Stimulated activated CD8-positive, alpha-beta memory T cell treated with anti-CD3 and anti-CD28 coated beads, Interleukin-15, amount 100 ng/mL, for 4 hours (primary cell): Measurements from ENCODE around the gene SHROOM4.

ENCODE experiments used
- DNase-seq, 2 donors: peaks; one replicate each; pipeline ENCODE4 v3.0.0-alpha.2; 2020; ENCODE audit warnings: low read depth in 2 of 2

SHROOM4 gene

GRCh38 chrX:50705042-50705441 is 109.0 kb downstream of the SHROOM4 start:
- DNase-seq, result no peak

- no peak for DNase-seq
Observed at GRCh38 chrX:50704360-50704759, 109.6 kb downstream of the SHROOM4 start.

GRCh38 chrX:50700921-50701320 is 113.1 kb downstream of the SHROOM4 start:
- no peak for DNase-seq

GRCh38 chrX:50698944-50699343 is 115.0 kb downstream of the SHROOM4 start:
- DNase-seq, result no peak

- no peak for DNase-seq
Observed at GRCh38 chrX:50697691-50698090, 116.3 kb downstream of the SHROOM4 start.

- no peak for DNase-seq
Observed at GRCh38 chrX:50691820-50692219, 122.2 kb downstream of the SHROOM4 start.

- DNase-seq, result no peak
Observed at GRCh38 chrX:50684871-50685270, 129.1 kb downstream of the SHROOM4 start.

- no peak for DNase-seq
Observed at GRCh38 chrX:50680990-50681389, 133.0 kb downstream of the SHROOM4 start.

GRCh38 chrX:50677789-50678188 is 136.2 kb downstream of the SHROOM4 start:
- DNase-seq, result no peak

- DNase-seq, result no peak
Observed at GRCh38 chrX:50671661-50672060, 142.3 kb downstream of the SHROOM4 start.

GRCh38 chrX:50668860-50669259 is 145.1 kb downstream of the SHROOM4 start:
- no peak for DNase-seq

- DNase-seq, result no peak
Observed at GRCh38 chrX:50648156-50648555, 165.8 kb downstream of the SHROOM4 start.

- no peak for DNase-seq
Observed at GRCh38 chrX:50644496-50644895, 169.5 kb downstream of the SHROOM4 start.

GRCh38 chrX:50643525-50644137 is 170.4 kb downstream of the SHROOM4 start:
- no peak for DNase-seq

GRCh38 chrX:50638123-50638522 is 175.9 kb downstream of the SHROOM4 start:
- DNase-seq, result no peak

GRCh38 chrX:50635817-50636365 is 178.1 kb downstream of the SHROOM4 start:
- DNase-seq, result no peak

GRCh38 chrX:50635162-50635561 is 178.8 kb downstream of the SHROOM4 start:
- DNase-seq, result no peak

GRCh38 chrX:50629774-50630173 is 184.2 kb downstream of the SHROOM4 start:
- DNase-seq, result no peak

GRCh38 chrX:50627696-50628095 is 186.3 kb downstream of the SHROOM4 start:
- DNase-seq, result no peak

- no peak for DNase-seq
Observed at GRCh38 chrX:50626432-50626831, 187.6 kb downstream of the SHROOM4 start.

- no peak for DNase-seq
Observed at GRCh38 chrX:50622751-50623150, 191.2 kb downstream of the SHROOM4 start.

GRCh38 chrX:50618788-50619558 is 195.0 kb downstream of the SHROOM4 start:
- DNase-seq, result no peak

GRCh38 chrX:50617183-50617582 is 196.8 kb downstream of the SHROOM4 start:
- no peak for DNase-seq
